Measurements from ENCODE around the gene PTGR1. TPM values are rescaled to one million over a fixed set of nuclear protein-coding genes. Genes with fewer than 3 reads are reported as not detected.
A peak's percentile ranks its signal among the peaks of the same experiment; 100 is the strongest.

Gene PTGR1
- total and polyA plus RNA-seq, 2 of the 8 experiments (the other 6 are each of a cell fraction or from before 2014, with no cell fraction given), result 16.9 to 28.5 TPM

DNA sequence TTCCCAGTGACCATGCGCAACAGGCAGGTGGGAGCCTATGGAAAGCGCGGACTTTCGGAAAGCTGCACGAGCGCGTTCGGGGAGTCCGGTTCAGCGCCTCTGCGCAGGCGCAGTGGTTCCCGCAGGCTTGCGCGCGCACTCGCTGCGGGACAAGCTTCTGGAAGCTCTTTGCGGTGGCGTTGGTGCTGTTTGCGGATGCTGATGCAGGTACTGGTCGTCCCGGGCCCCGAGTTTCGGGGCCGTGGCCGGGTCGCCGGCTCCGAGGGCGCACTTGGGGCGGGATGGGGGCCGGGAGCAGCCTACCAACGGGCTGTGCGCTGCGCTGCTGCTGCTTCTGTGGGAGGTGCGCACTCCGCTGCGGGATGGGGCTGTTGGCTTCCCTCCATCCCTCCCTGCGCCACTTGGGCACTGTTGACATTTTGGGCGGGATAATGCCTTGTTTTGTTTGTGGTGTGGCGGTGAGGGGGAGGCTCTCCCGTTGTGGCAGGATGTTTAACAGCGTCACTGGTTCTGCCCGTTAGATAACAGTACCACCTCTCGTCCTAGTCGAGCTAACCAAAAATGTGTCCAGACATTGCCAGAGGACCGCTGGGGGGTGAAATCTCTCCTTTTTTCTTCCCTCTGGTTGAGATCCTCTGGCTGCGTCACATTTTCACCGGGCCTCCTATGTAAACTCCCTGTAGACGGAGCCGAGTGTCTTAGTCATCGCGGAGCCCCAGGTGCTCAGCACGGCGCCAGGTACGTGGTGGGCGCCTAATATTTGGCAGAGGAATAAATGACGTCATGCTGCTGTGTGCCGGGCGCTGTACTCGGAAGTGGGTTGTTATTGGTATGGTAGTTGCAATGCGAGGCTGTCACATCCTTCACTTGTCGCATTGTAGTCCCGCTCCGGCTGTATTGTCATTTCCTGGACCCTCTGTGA is 74.1 kb downstream of the PTGR1 start, which contains the start of gene ZNF483:
TSS of gene ZNF483 (plus strand) at position 124 of the 922 bp plus-strand sequence. CDS start 2,217 bp downstream, outside the sequence.
- Histone ChIP-seq H3K56ac (replicated peaks; ENCODE audit: insufficient read length, low read depth, low read length) (peak within 1 kb of the TSS; percentile 34), H3K9ac (replicated peaks in 1 of 4; ENCODE audit: extremely low read depth in 1 of 4, low read depth in 3 of 4, low read length in 3 of 4) (peak within 1 kb of the TSS; percentile 58 to 81 (median 74)), H3K23ac (ENCODE audit: insufficient read length) (peak within 1 kb of the TSS; percentile 85), H3K18ac (ENCODE audit: extremely low read depth, low read length) (peak within 1 kb of the TSS; percentile 65), H3K27me3 (replicated peaks in 1 of 4; ENCODE audit: control insufficient read depth in 3 of 4, extremely low read depth in 1 of 4, insufficient read depth in 3 of 4, low read length in 3 of 4) (no peaks in the 10 kb centered on the region), H2BK5ac (ENCODE audit: low read depth, low read length) (peak within 1 kb of the TSS; percentile 88; the same call in 1 of the 2 replicates), H2AK5ac (ENCODE audit: low read depth, low read length) (peak within 1 kb of the TSS; percentile 75), H3K23me2 (ENCODE audit: low read depth, low read length) (peaks cover 12% of the 10 kb centered on the region), H3K9me3 (ENCODE audit: insufficient read depth in 2 of 2, low read depth in 1 of 2, low read length in 1 of 2) (no peaks in the 10 kb centered on the region), H4K5ac (ENCODE audit: insufficient read length, low read depth, low read length) (peak within 1 kb of the TSS; percentile 2), H2BK20ac (ENCODE audit: low read length) (peak within 1 kb of the TSS; percentile 87; the same call in 1 of the 2 replicates), H3K27ac (ENCODE audit: low read depth, low read length) (peak within 1 kb of the TSS; percentile 51), H2AFZ (ENCODE audit: low read length) (no peak within 1 kb of the TSS; the same call in 1 of the 2 replicates), H3K14ac (ENCODE audit: insufficient read length) (no peak within 1 kb of the TSS), H3K4ac (replicated peaks; ENCODE audit: insufficient read length, low read depth, low read length) (peak within 1 kb of the TSS; percentile 87), H3K4me3 (ENCODE audit: extremely low read depth in 1 of 4, insufficient read depth in 2 of 4, low read depth in 3 of 4, low read length in 4 of 4) (peak within 1 kb of the TSS; percentile 71 to 87 (median 80)), H3K79me2 (ENCODE audit: control insufficient read depth in 1 of 2, insufficient read depth in 2 of 2, low read length in 2 of 2) (peaks cover 0 to 35% of the 10 kb centered on the region in 2 experiments; a peak in 3 of 4 replicates), H3K36me3 (ENCODE audit: control insufficient read depth in 2 of 4, insufficient read depth in 4 of 4, low read length in 3 of 4) (peaks cover 0 to 15% (median 7%) of the 10 kb centered on the region in 4 experiments; a peak in 3 of 8 replicates), H3K79me1 (ENCODE audit: low read depth, low read length) (peaks cover 7% of the 10 kb centered on the region), H4K8ac (ENCODE audit: extremely low read depth, insufficient read depth, low read length) (peak within 1 kb of the TSS; percentile 84), H3K4me2 (ENCODE audit: insufficient read depth in 1 of 2, low read depth in 2 of 2, low read length in 2 of 2) (peak within 1 kb of the TSS; percentile 85 to 96), H2BK12ac (ENCODE audit: low read depth, low read length) (peak within 1 kb of the TSS; percentile 52), H2BK15ac (ENCODE audit: low read length) (peak within 1 kb of the TSS; percentile 46), H4K91ac (replicated peaks; ENCODE audit: insufficient read length, low read length) (peak within 1 kb of the TSS; percentile 88), H3K4me1 (replicated peaks in 1 of 4; ENCODE audit: control insufficient read depth in 3 of 4, insufficient read depth in 4 of 4, low read length in 3 of 4) (peaks cover 7 to 18% (median 11%) of the 10 kb centered on the region in 4 experiments; a peak in 6 of 7 replicates), H2BK120ac (replicated peaks; ENCODE audit: low read depth, low read length) (peak within 1 kb of the TSS; percentile 24), H4K20me1 (replicated peaks in 1 of 2; ENCODE audit: control insufficient read depth in 1 of 2, insufficient read depth in 2 of 2, low read length in 2 of 2) (peaks cover 0 to 3% of the 10 kb centered on the region in 2 experiments)
- 5% methylated on average over 63 of the region's 66 CpGs; no CpG with 5 or more reads in 1 of the 2 experiments for WGBS, 2 experiments (ENCODE audit: extremely low coverage in 1 of 2, insufficient coverage in 1 of 2, insufficient read length in 1 of 2, insufficient replicate concordance in 2 of 2, low coverage in 1 of 2, low lambda C conversion rate in 2 of 2, missing lambda C conversion rate in 1 of 2)
- peak; percentile 78 to 94 for DNase-seq (ENCODE audit: low read depth in 1 of 2, low spot score in 2 of 2)
- ChIA-PET CTCF (ENCODE audit: partially characterized antibody) (interaction anchor here (0.5 to 1.7 kb wide), 4 partner anchors 9 to 235 kb away, joined by 3 to 4 read pairs (median 4); no protein-coding TSS in a partner anchor), POLR2A (ENCODE audit: partially characterized antibody) (interaction anchor here (0.5 to 7.9 kb wide), 17 partner anchors 7 to 309 kb away, joined by 3 to 64 read pairs (median 4); partner anchors contain the start of genes DNAJC25 and ECPAS)
- no peak for FAIRE-seq
- no peak for TF ChIP-seq RNF2 (IDR thresholded peaks at IDR 0.05; ENCODE audit: borderline replicate concordance, low read depth, low read length, missing control alignments, poor library complexity, severe bottlenecking)
- TF ChIP-seq NANOG (IDR thresholded peaks at IDR 0.05; ENCODE audit: insufficient read depth, low read depth, low read length, poor library complexity, severe bottlenecking), result no peak
- TF ChIP-seq, protein P1, sequence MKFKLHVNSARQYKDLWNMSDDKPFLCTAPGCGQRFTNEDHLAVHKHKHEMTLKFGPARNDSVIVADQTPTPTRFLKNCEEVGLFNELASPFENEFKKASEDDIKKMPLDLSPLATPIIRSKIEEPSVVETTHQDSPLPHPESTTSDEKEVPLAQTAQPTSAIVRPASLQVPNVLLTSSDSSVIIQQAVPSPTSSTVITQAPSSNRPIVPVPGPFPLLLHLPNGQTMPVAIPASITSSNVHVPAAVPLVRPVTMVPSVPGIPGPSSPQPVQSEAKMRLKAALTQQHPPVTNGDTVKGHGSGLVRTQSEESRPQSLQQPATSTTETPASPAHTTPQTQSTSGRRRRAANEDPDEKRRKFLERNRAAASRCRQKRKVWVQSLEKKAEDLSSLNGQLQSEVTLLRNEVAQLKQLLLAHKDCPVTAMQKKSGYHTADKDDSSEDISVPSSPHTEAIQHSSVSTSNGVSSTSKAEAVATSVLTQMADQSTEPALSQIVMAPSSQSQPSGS (IDR thresholded peaks at IDR 0.05; ENCODE audit: low read length), result peak; percentile 85
- no peak for TF ChIP-seq GABPA (IDR thresholded peaks at IDR 0.05; ENCODE audit: borderline replicate concordance, insufficient read depth, low read length)
- TF ChIP-seq SAP30 (IDR thresholded peaks at IDR 0.05; ENCODE audit: insufficient read depth, insufficient replicate concordance, low read length), result no peak
- peak; percentile 61; the same call in 1 of the 2 replicates for TF ChIP-seq PHF8 (conservative IDR thresholded peaks at IDR 0.05; ENCODE audit: low read depth, low read length)

All from H1 (cell line).